HepG2 (cell line): ENCODE data around the gene KRTAP3-2. TPM values are rescaled to one million over a fixed set of nuclear protein-coding genes. Genes with fewer than 3 reads are reported as not detected.
A peak's percentile ranks its signal among the peaks of the same experiment; 100 is the strongest.

Source experiments
- ARHGAP35 ChIP-seq: sonication (generic); formaldehyde crosslinking; IDR thresholded peaks from 2 replicates; pipeline ENCODE4 v1.9.0; 2022; ENCODE audit warnings: mild to moderate bottlenecking, inconsistent platforms, moderate library complexity, missing genetic modification reagents, borderline replicate concordance
- EEA1 ChIP-seq: sonication (generic); formaldehyde crosslinking; IDR thresholded peaks from 2 replicates; pipeline ENCODE4 v1.5.1; 2020; ENCODE audit warnings: mild to moderate bottlenecking, missing genetic modification reagents, borderline replicate concordance
- KDM4B ChIP-seq: sonication (generic); formaldehyde crosslinking; IDR thresholded peaks from 2 replicates; pipeline ENCODE4 v1.4.0; 2020; ENCODE audit warnings: missing genetic modification reagents
- MYNN ChIP-seq: sonication (generic); formaldehyde crosslinking; IDR thresholded peaks from 2 replicates; pipeline ENCODE4 v1.4.0; 2020; ENCODE audit warnings: mild to moderate bottlenecking, low read depth, missing genetic modification reagents
- POLR2AphosphoS5 ChIP-seq: IDR thresholded peaks from 2 replicates; pipeline ENCODE4 v1.6.1; 2012; ENCODE audit warnings: low read depth, low read length
- SCMH1 ChIP-seq: sonication (generic); formaldehyde crosslinking; IDR thresholded peaks from 2 replicates; pipeline ENCODE4 v1.9.0; 2021; ENCODE audit warnings: missing genetic modification reagents, mild to moderate bottlenecking, borderline replicate concordance
- SNAPC2 ChIP-seq: sonication (generic); formaldehyde crosslinking; IDR thresholded peaks from 2 replicates; pipeline ENCODE4 v1.8.1; 2022; ENCODE audit warnings: mild to moderate bottlenecking, missing genetic modification reagents
- TBX3 ChIP-seq: fragments of 450-650 bp; IDR thresholded peaks from 2 replicates; pipeline ENCODE4 v1.6.1; 2017; ENCODE audit warnings: antibody characterized with exemption, mild to moderate bottlenecking, inconsistent platforms, borderline replicate concordance
- TRAFD1 ChIP-seq: sonication (generic); formaldehyde crosslinking; IDR thresholded peaks from 2 replicates; pipeline ENCODE4 v1.5.1; 2020; ENCODE audit warnings: missing genetic modification reagents, mild to moderate bottlenecking, borderline replicate concordance
- U2AF1 ChIP-seq: fragments of 200-400 bp; formaldehyde crosslinking; optimal IDR thresholded peaks from 2 replicates; pipeline ENCODE3; 2017; ENCODE audit warnings: mild to moderate bottlenecking, low read depth, low read length
- UBTF ChIP-seq: sonication (generic); formaldehyde crosslinking; IDR thresholded peaks from 2 replicates; pipeline ENCODE4 v1.4.0; 2020; ENCODE audit warnings: mild to moderate bottlenecking, missing genetic modification reagents
- YEATS2 ChIP-seq: sonication (generic); formaldehyde crosslinking; IDR thresholded peaks from 2 replicates; pipeline ENCODE4 v1.4.0; 2020; ENCODE audit warnings: missing genetic modification reagents, borderline replicate concordance
- ZKSCAN8 ChIP-seq: IDR thresholded peaks from 2 replicates; pipeline ENCODE4 v1.6.1; 2016; ENCODE audit warnings: borderline replicate concordance, missing genetic modification reagents, missing compliant biosample characterization
- ZNF274 ChIP-seq: sonication (generic); formaldehyde crosslinking; IDR thresholded peaks from 2 replicates; pipeline ENCODE4 v1.5.1; 2020; ENCODE audit warnings: mild to moderate bottlenecking, missing genetic modification reagents
- ZNF446 ChIP-seq: sonication (generic); formaldehyde crosslinking; IDR thresholded peaks from 2 replicates; pipeline ENCODE4 v1.5.0; 2020; ENCODE audit warnings: mild to moderate bottlenecking, missing genetic modification reagents
- ZNF629 ChIP-seq: sonication (generic); formaldehyde crosslinking; conservative IDR thresholded peaks from 2 replicates; pipeline ENCODE4 v1.5.0; 2020; ENCODE audit warnings: missing genetic modification reagents
- ZNF883 ChIP-seq: sonication (generic); formaldehyde crosslinking; IDR thresholded peaks from 2 replicates; pipeline ENCODE4 v1.5.1; 2020; ENCODE audit warnings: mild to moderate bottlenecking, missing genetic modification reagents; ENCODE audit errors: not compliant biosample characterization
- ZSCAN21 ChIP-seq: sonication (generic); formaldehyde crosslinking; IDR thresholded peaks from 2 replicates; pipeline ENCODE4 v1.8.0; 2022; ENCODE audit warnings: mild to moderate bottlenecking, missing genetic modification reagents, moderate library complexity, borderline replicate concordance
- polyA plus RNA-seq, 8 experiments: library from polyadenylated mRNA; depleted of rRNA in 3 of 8; stranded (reverse) in 7 of 8; unstranded in 1 of 8; fragments of >200 nt; fragmentation: Illumina TruSeq in 4 of 8; extraction: Trizol in 4 of 8; gene quantifications; 2 replicates each; pipeline versions ENCODE4 v1.2.1 to v1.2.3, GENCODE V29; 2011 to 2016; ENCODE audit warnings: low read depth in 4 of 8, missing spikeins in 1 of 8, mixed read lengths in 1 of 8; ENCODE audit not compliant: insufficient read depth in 1 of 8
- total RNA-seq, 5 experiments: library from RNA; depleted of rRNA; stranded (reverse); fragments of >200 nt; fragmentation: Illumina TruSeq; extraction: Trizol; gene quantifications; 2 replicates each; pipeline ENCODE4 v1.2.3, GENCODE V29; 2016; ENCODE audit warnings: low read depth in 1 of 5
- TF ChIP-seq, protein P1 (sequence below): sonication (generic); formaldehyde crosslinking; IDR thresholded peaks from 2 replicates; pipeline ENCODE4 v1.4.0; 2020; ENCODE audit warnings: missing genetic modification reagents, borderline replicate concordance
- TF ChIP-seq, protein P2 (sequence below): sonication (generic); formaldehyde crosslinking; IDR thresholded peaks from 2 replicates; pipeline ENCODE4 v1.5.1; 2020; ENCODE audit warnings: missing genetic modification reagents, mild to moderate bottlenecking, borderline replicate concordance

KRTAP3-2 gene
- total and polyA plus RNA-seq, 2 of the 13 experiments (the other 11 are each of a cell fraction or from before 2014, with no cell fraction given): not detected

- TF ChIP-seq, protein P1, sequence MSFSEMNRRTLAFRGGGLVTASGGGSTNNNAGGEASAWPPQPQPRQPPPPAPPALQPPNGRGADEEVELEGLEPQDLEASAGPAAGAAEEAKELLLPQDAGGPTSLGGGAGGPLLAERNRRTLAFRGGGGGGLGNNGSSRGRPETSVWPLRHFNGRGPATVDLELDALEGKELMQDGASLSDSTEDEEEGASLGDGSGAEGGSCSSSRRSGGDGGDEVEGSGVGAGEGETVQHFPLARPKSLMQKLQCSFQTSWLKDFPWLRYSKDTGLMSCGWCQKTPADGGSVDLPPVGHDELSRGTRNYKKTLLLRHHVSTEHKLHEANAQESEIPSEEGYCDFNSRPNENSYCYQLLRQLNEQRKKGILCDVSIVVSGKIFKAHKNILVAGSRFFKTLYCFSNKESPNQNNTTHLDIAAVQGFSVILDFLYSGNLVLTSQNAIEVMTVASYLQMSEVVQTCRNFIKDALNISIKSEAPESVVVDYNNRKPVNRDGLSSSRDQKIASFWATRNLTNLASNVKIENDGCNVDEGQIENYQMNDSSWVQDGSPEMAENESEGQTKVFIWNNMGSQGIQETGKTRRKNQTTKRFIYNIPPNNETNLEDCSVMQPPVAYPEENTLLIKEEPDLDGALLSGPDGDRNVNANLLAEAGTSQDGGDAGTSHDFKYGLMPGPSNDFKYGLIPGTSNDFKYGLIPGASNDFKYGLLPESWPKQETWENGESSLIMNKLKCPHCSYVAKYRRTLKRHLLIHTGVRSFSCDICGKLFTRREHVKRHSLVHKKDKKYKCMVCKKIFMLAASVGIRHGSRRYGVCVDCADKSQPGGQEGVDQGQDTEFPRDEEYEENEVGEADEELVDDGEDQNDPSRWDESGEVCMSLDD (CRISPR knock-in tag): no peak
- TF ChIP-seq TRAFD1 (CRISPR knock-in tag) (no peak), SNAPC2 (no peak), TBX3 (peak; percentile 97), KDM4B (CRISPR knock-in tag) (peak; percentile 93), MYNN (CRISPR knock-in tag) (no peak), ZNF446 (no peak), ARHGAP35 (CRISPR knock-in tag) (no peak), ZNF274 (CRISPR knock-in tag) (no peak), EEA1 (CRISPR knock-in tag) (no peak), ZNF883 (CRISPR knock-in tag) (no peak), ZNF629 (CRISPR knock-in tag) (peak; percentile 60; the same call in 1 of the 2 replicates), ZKSCAN8 (peak; percentile 99), ZSCAN21 (CRISPR knock-in tag) (peak; percentile 89), SCMH1 (no peak), POLR2AphosphoS5 (peak; percentile 39; the same call in 1 of the 2 replicates), YEATS2 (CRISPR knock-in tag) (peak; percentile 77; the same call in 1 of the 2 replicates), UBTF (CRISPR knock-in tag) (peak; percentile 66), U2AF1 (no peak)
- TF ChIP-seq, protein P2, sequence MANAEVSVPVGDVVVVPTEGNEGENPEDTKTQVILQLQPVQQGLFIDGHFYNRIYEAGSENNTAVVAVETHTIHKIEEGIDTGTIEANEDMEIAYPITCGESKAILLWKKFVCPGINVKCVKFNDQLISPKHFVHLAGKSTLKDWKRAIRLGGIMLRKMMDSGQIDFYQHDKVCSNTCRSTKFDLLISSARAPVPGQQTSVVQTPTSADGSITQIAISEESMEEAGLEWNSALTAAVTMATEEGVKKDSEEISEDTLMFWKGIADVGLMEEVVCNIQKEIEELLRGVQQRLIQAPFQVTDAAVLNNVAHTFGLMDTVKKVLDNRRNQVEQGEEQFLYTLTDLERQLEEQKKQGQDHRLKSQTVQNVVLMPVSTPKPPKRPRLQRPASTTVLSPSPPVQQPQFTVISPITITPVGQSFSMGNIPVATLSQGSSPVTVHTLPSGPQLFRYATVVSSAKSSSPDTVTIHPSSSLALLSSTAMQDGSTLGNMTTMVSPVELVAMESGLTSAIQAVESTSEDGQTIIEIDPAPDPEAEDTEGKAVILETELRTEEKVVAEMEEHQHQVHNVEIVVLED (CRISPR knock-in tag): peak; percentile 55; the same call in 1 of the 2 replicates
These were observed 43.1 kb downstream of the KRTAP3-2 start (continued) for GRCh38 chr17:40956401-40957254.
